Mesenchymal stem cell (in vitro differentiated cells and primary cell): ENCODE data around the gene FYB2.

Source experiments
- DNase-seq: peaks from one replicate; pipeline ENCODE4 v3.0.0-alpha.2; 2013
- H2AFZ ChIP-seq: one replicate; pipeline ENCODE4 v1.6.1; 2013; ENCODE audit warnings: low read depth, mild to moderate bottlenecking, control low read depth, inconsistent platforms, low read length, moderate library complexity
- H2AK5ac ChIP-seq: 2 replicates; pipeline ENCODE4 v1.6.1; 2013; ENCODE audit warnings: low read length, moderate library complexity, mild to moderate bottlenecking, inconsistent platforms; ENCODE audit not compliant: severe bottlenecking
- H2BK120ac ChIP-seq: one replicate; pipeline ENCODE4 v1.6.1; 2013; ENCODE audit warnings: low read depth, mild to moderate bottlenecking, inconsistent platforms, low read length, moderate library complexity
- H2BK12ac ChIP-seq, 2 experiments: one replicate each; pipeline ENCODE4 v1.6.1; 2013; ENCODE audit warnings: inconsistent platforms in 2 of 2, low read length in 2 of 2, mild to moderate bottlenecking in 2 of 2, moderate library complexity in 2 of 2, control low read depth in 1 of 2
- H2BK15ac ChIP-seq: one replicate; pipeline ENCODE4 v1.6.1; 2013; ENCODE audit warnings: mild to moderate bottlenecking, low read depth, inconsistent platforms; ENCODE audit not compliant: poor library complexity, severe bottlenecking
- H2BK5ac ChIP-seq: 2 replicates; pipeline ENCODE4 v1.6.1; 2013; ENCODE audit warnings: low read depth, mild to moderate bottlenecking, low read length, control low read depth, inconsistent platforms; ENCODE audit not compliant: poor library complexity, severe bottlenecking
- H3K14ac ChIP-seq, 2 experiments: one replicate each; pipeline ENCODE4 v1.6.1; 2013; ENCODE audit warnings: inconsistent platforms in 2 of 2, low read length in 2 of 2, control low read depth in 1 of 2, mild to moderate bottlenecking in 1 of 2, moderate library complexity in 1 of 2
- H3K18ac ChIP-seq, 2 experiments: one replicate each; pipeline ENCODE4 v1.6.1; 2013; ENCODE audit warnings: inconsistent platforms in 2 of 2, low read length in 2 of 2, control low read depth in 1 of 2, low read depth in 1 of 2, mild to moderate bottlenecking in 1 of 2
- H3K23ac ChIP-seq, 2 experiments: one replicate each; pipeline ENCODE4 v1.6.1; 2013; ENCODE audit warnings: inconsistent platforms in 2 of 2, low read length in 2 of 2, mild to moderate bottlenecking in 2 of 2, moderate library complexity in 2 of 2, control low read depth in 1 of 2
- H3K27ac ChIP-seq: 2 replicates; pipeline ENCODE4 v1.5.1; 2013; ENCODE audit warnings: mild to moderate bottlenecking, moderate library complexity, low read length, control low read depth, inconsistent platforms; ENCODE audit not compliant: poor library complexity, severe bottlenecking
- H3K27me3 ChIP-seq, 2 experiments: 2 replicates each; pipeline versions ENCODE4 v1.6.1 to v1.7.0; 2013; ENCODE audit warnings: low read length in 2 of 2, mild to moderate bottlenecking in 2 of 2, moderate library complexity in 2 of 2, control low read depth in 1 of 2, inconsistent platforms in 1 of 2; ENCODE audit not compliant: control insufficient read depth in 1 of 2, insufficient read depth in 1 of 2
- H3K36me3 ChIP-seq, 2 experiments: 2 replicates each; pipeline versions ENCODE4 v1.6.1 to v1.7.0; 2013; ENCODE audit warnings: low read length in 2 of 2, control low read depth in 1 of 2, inconsistent platforms in 1 of 2, low read depth in 1 of 2, mild to moderate bottlenecking in 1 of 2; ENCODE audit not compliant: insufficient read depth in 2 of 2, control insufficient read depth in 1 of 2
- H3K4ac ChIP-seq, 2 experiments: one replicate each; pipeline ENCODE4 v1.6.1; 2013; ENCODE audit warnings: inconsistent platforms in 2 of 2, low read length in 2 of 2, mild to moderate bottlenecking in 2 of 2, moderate library complexity in 2 of 2, control low read depth in 1 of 2, low read depth in 1 of 2
- H3K4me1 ChIP-seq: 2 replicates; pipeline ENCODE4 v1.6.1; 2013; ENCODE audit warnings: low read depth, low read length, control low read depth; ENCODE audit not compliant: control insufficient read depth, insufficient read depth
- H3K4me2 ChIP-seq: 2 replicates; pipeline ENCODE4 v1.6.1; 2013; ENCODE audit warnings: low read length, mild to moderate bottlenecking, inconsistent platforms; ENCODE audit not compliant: poor library complexity, severe bottlenecking
- H3K4me3 ChIP-seq, 2 experiments: 2 replicates each; pipeline versions ENCODE4 v1.5.1 to v1.7.0; 2013; ENCODE audit warnings: low read length in 2 of 2, mild to moderate bottlenecking in 2 of 2, control low read depth in 1 of 2, low read depth in 1 of 2; ENCODE audit not compliant: insufficient read depth in 1 of 2
- H3K79me1 ChIP-seq: replicated peaks from 2 replicates; pipeline ENCODE4 v1.6.1; 2013; ENCODE audit warnings: mild to moderate bottlenecking, control low read depth, low read length, inconsistent platforms; ENCODE audit not compliant: poor library complexity, severe bottlenecking
- H3K9ac ChIP-seq: 2 replicates; pipeline ENCODE4 v1.7.0; 2013; ENCODE audit warnings: mild to moderate bottlenecking, low read length, moderate library complexity
- H3K9me3 ChIP-seq: 2 replicates; pipeline ENCODE4 v1.7.0; 2013; ENCODE audit warnings: mild to moderate bottlenecking, low read length; ENCODE audit not compliant: control insufficient read depth
- H4K8ac ChIP-seq: one replicate; pipeline ENCODE4 v1.6.1; 2013; ENCODE audit warnings: inconsistent platforms, mild to moderate bottlenecking, low read length, moderate library complexity
- H4K91ac ChIP-seq: one replicate; pipeline ENCODE4 v1.6.1; 2013; ENCODE audit warnings: mild to moderate bottlenecking, low read length, inconsistent platforms
- WGBS: methylation state at CpG from one replicate; pipeline ENCODE4 v1.1.7; 2013; ENCODE audit warnings: mixed read lengths; 5-methylcytosine and 5-hydroxymethylcytosine counted together

The FYB2 gene

GRCh38 chr1:56816909-56817308, 2.3 kb downstream of the FYB2 start:
- H2BK120ac ChIP-seq, result no peak overlapping the region
- no peak overlapping the region for H4K8ac ChIP-seq
- H3K27me3 ChIP-seq, result peaks cover 11 to 31% of the 10 kb centered on the region in 2 experiments
- H3K79me1 ChIP-seq, result no peaks in the 10 kb centered on the region
- peaks cover 15% of the 10 kb centered on the region for H3K4me1 ChIP-seq
- no peak overlapping the region for H2BK12ac ChIP-seq
- no peak overlapping the region for H3K18ac ChIP-seq
- peaks cover 4% of the 10 kb centered on the region for H3K9me3 ChIP-seq
- no peak overlapping the region for H3K4me2 ChIP-seq
- no peak for DNase-seq
- no peak overlapping the region for H2AK5ac ChIP-seq
- no peak overlapping the region for H2BK5ac ChIP-seq
- no peak overlapping the region for H2AFZ ChIP-seq
- no peak overlapping the region for H3K4me3 ChIP-seq
- H3K23ac ChIP-seq, result no peak overlapping the region
- H2BK15ac ChIP-seq, result no peak overlapping the region
- no peak overlapping the region for H4K91ac ChIP-seq
- H3K27ac ChIP-seq, result no peak overlapping the region
- no peak overlapping the region for H3K9ac ChIP-seq
- no peak overlapping the region for H3K4ac ChIP-seq
- WGBS, result 69% methylated on average over 4 of the region's 4 CpGs
- no peak overlapping the region for H3K14ac ChIP-seq
- H3K36me3 ChIP-seq, result no peaks in the 10 kb centered on the region

GRCh38 chr1:56816264-56816663, 2.9 kb downstream of the FYB2 start:
- Histone ChIP-seq H2BK5ac (no peak overlapping the region), H2AK5ac (no peak overlapping the region), H3K27me3 (peaks cover 14 to 29% of the 10 kb centered on the region in 2 experiments), H3K9me3 (peaks cover 4% of the 10 kb centered on the region), H3K36me3 (no peaks in the 10 kb centered on the region), H2BK15ac (no peak overlapping the region), H3K27ac (no peak overlapping the region), H3K9ac (no peak overlapping the region), H2BK12ac (no peak overlapping the region), H4K8ac (no peak overlapping the region), H3K23ac (no peak overlapping the region), H3K4me1 (peaks cover 15% of the 10 kb centered on the region), H2AFZ (no peak overlapping the region), H3K14ac (no peak overlapping the region), H3K4me2 (no peak overlapping the region), H3K4ac (no peak overlapping the region), H3K4me3 (no peak overlapping the region), H2BK120ac (no peak overlapping the region), H3K79me1 (no peaks in the 10 kb centered on the region), H4K91ac (no peak overlapping the region), H3K18ac (no peak overlapping the region)
- WGBS, result 86% methylated on average over 1 of the region's 1 CpG
- no peak for DNase-seq

GRCh38 chr1:56814205-56814604, 5.0 kb downstream of the FYB2 start:
- no peaks in the 10 kb centered on the region for H3K36me3 ChIP-seq
- H2BK15ac ChIP-seq, result no peak overlapping the region
- no peak overlapping the region for H3K4me3 ChIP-seq
- no peak overlapping the region for H3K4me2 ChIP-seq
- H3K79me1 ChIP-seq, result no peaks in the 10 kb centered on the region
- WGBS, result 78% methylated on average over 2 of the region's 2 CpGs
- H2AK5ac ChIP-seq, result no peak overlapping the region
- H4K91ac ChIP-seq, result no peak overlapping the region
- peaks cover 4% of the 10 kb centered on the region for H3K9me3 ChIP-seq
- H3K4ac ChIP-seq, result no peak overlapping the region
- H2AFZ ChIP-seq, result no peak overlapping the region
- H3K14ac ChIP-seq, result no peak overlapping the region
- no peak overlapping the region for H2BK120ac ChIP-seq
- no peak overlapping the region for H2BK5ac ChIP-seq
- H2BK12ac ChIP-seq, result no peak overlapping the region
- H3K4me1 ChIP-seq, result peaks cover 7% of the 10 kb centered on the region
- no peak overlapping the region for H3K27ac ChIP-seq
- no peak overlapping the region for H3K9ac ChIP-seq
- peak; percentile 17 for DNase-seq
- H3K23ac ChIP-seq, result no peak overlapping the region
- H3K27me3 ChIP-seq, result peaks cover 33 to 39% of the 10 kb centered on the region in 2 experiments
- no peak overlapping the region for H4K8ac ChIP-seq
- no peak overlapping the region for H3K18ac ChIP-seq

GRCh38 chr1:56811331-56811730, 7.9 kb downstream of the FYB2 start:
- no peak overlapping the region for H2AFZ ChIP-seq
- peak overlapping the region in 1 of 2 experiments; percentile 37 for H3K23ac ChIP-seq
- no peak overlapping the region for H3K4me2 ChIP-seq
- H3K36me3 ChIP-seq, result no peaks in the 10 kb centered on the region
- peaks cover 33 to 42% of the 10 kb centered on the region in 2 experiments for H3K27me3 ChIP-seq
- H3K4ac ChIP-seq, result no peak overlapping the region
- no peak overlapping the region for H3K9ac ChIP-seq
- H4K8ac ChIP-seq, result no peak overlapping the region
- no peak overlapping the region for H4K91ac ChIP-seq
- no peaks in the 10 kb centered on the region for H3K4me1 ChIP-seq
- H3K14ac ChIP-seq, result peak overlapping the region in 1 of 2 experiments; percentile 32
- no peak overlapping the region for H2BK15ac ChIP-seq
- DNase-seq, result no peak
- H3K4me3 ChIP-seq, result no peak overlapping the region
- peaks cover 4% of the 10 kb centered on the region for H3K9me3 ChIP-seq
- H3K79me1 ChIP-seq, result no peaks in the 10 kb centered on the region
- no peak overlapping the region for H2BK5ac ChIP-seq
- no peak overlapping the region for H2AK5ac ChIP-seq
- H3K18ac ChIP-seq, result no peak overlapping the region
- H2BK12ac ChIP-seq, result no peak overlapping the region
- WGBS, result 21% methylated on average over 1 of the region's 2 CpGs
- H2BK120ac ChIP-seq, result no peak overlapping the region
- no peak overlapping the region for H3K27ac ChIP-seq
